Breast epithelium (tissue), 3 donors: ENCODE measurements around the gene EDEM1.

Experiments used
- POLR2AphosphoS5 ChIP-seq, 3 donors: sonication (generic); formaldehyde crosslinking; IDR thresholded peaks; one replicate each; pipeline ENCODE4 v1.6.1; 2017; ENCODE audit warnings: antibody characterized with exemption in 3 of 3
- TF ChIP-seq, protein P1 (sequence below), 3 donors: fragments of 450-650 bp; IDR thresholded peaks; one replicate each; pipeline ENCODE4 v1.5.1; 2016 to 2017; ENCODE audit warnings: antibody characterized with exemption in 3 of 3, mild to moderate bottlenecking in 3 of 3, moderate library complexity in 3 of 3

- TF ChIP-seq, protein P1, sequence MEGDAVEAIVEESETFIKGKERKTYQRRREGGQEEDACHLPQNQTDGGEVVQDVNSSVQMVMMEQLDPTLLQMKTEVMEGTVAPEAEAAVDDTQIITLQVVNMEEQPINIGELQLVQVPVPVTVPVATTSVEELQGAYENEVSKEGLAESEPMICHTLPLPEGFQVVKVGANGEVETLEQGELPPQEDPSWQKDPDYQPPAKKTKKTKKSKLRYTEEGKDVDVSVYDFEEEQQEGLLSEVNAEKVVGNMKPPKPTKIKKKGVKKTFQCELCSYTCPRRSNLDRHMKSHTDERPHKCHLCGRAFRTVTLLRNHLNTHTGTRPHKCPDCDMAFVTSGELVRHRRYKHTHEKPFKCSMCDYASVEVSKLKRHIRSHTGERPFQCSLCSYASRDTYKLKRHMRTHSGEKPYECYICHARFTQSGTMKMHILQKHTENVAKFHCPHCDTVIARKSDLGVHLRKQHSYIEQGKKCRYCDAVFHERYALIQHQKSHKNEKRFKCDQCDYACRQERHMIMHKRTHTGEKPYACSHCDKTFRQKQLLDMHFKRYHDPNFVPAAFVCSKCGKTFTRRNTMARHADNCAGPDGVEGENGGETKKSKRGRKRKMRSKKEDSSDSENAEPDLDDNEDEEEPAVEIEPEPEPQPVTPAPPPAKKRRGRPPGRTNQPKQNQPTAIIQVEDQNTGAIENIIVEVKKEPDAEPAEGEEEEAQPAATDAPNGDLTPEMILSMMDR (IDR thresholded peaks at IDR 0.05) = no peak
- TF ChIP-seq POLR2AphosphoS5 (IDR thresholded peaks at IDR 0.05) = no peak
These were observed 2.8 kb downstream of the EDEM1 start for GRCh38 chr3:5190147-5190791.
